ENCODE data around the gene TEX2. TPM values are rescaled to one million over a fixed set of nuclear protein-coding genes. Genes with fewer than 3 reads are reported as not detected.
A peak's percentile ranks its signal among the peaks of the same experiment; 100 is the strongest.

TEX2 gene
- polyA plus RNA-seq (2013, experiment 1 of 2): 9.8 TPM
- polyA plus RNA-seq (2013, experiment 2 of 2): 10.0 TPM

GRCh38 chr17:64263000-64263766 lies at the start of gene TEX2:
Gene TEX2 (minus strand): TSS chr17:64263260. CDS start chr17:64214217, 49,043 bp downstream.
- peak within 1 kb of the TSS; percentile 87 for H3K4me3 ChIP-seq (ENCODE audit: extremely low read depth, insufficient read depth, low read length, poor library complexity, severe bottlenecking)
- peaks cover 5% of the 10 kb centered on the region for H3K4me1 ChIP-seq (ENCODE audit: control insufficient read depth, insufficient read depth, low read length, poor library complexity, severe bottlenecking)
- H3K27ac ChIP-seq (ENCODE audit: low read depth, low read length, severe bottlenecking): no peak within 1 kb of the TSS
- no peaks in the 10 kb centered on the region for H3K36me3 ChIP-seq (ENCODE audit: control insufficient read depth, insufficient read depth, low read length)
- 1 to 3% methylated on average over 32 to 41 of the region's 69 CpGs for WGBS, 2 experiments (ENCODE audit: insufficient coverage in 2 of 2)
- H3K9me3 ChIP-seq (ENCODE audit: control insufficient read depth, low read length): no peaks in the 10 kb centered on the region

GRCh38 chr17:64309710-64310109 lies 46.6 kb upstream of the TEX2 start:
- Histone ChIP-seq H3K4me1 (ENCODE audit: control insufficient read depth, insufficient read depth, low read length, poor library complexity, severe bottlenecking) (no peaks in the 10 kb centered on the region), H3K9me3 (ENCODE audit: control insufficient read depth, low read length) (no peaks in the 10 kb centered on the region), H3K27ac (ENCODE audit: low read depth, low read length, severe bottlenecking) (no peak overlapping the region), H3K36me3 (ENCODE audit: control insufficient read depth, insufficient read depth, low read length) (no peaks in the 10 kb centered on the region), H3K4me3 (ENCODE audit: extremely low read depth, insufficient read depth, low read length, poor library complexity, severe bottlenecking) (no peak overlapping the region)
- WGBS, 2 experiments (ENCODE audit: insufficient coverage in 2 of 2): 78 to 83% methylated on average over 4 of the region's 4 CpGs

GRCh38 chr17:64309021-64309420 lies 46.0 kb upstream of the TEX2 start:
- no peak overlapping the region for H3K27ac ChIP-seq (ENCODE audit: low read depth, low read length, severe bottlenecking)
- H3K9me3 ChIP-seq (ENCODE audit: control insufficient read depth, low read length): no peaks in the 10 kb centered on the region
- 86 to 100% methylated on average over 1 of the region's 2 CpGs for WGBS, 2 experiments (ENCODE audit: insufficient coverage in 2 of 2)
- H3K36me3 ChIP-seq (ENCODE audit: control insufficient read depth, insufficient read depth, low read length): no peaks in the 10 kb centered on the region
- no peak overlapping the region for H3K4me3 ChIP-seq (ENCODE audit: extremely low read depth, insufficient read depth, low read length, poor library complexity, severe bottlenecking)
- no peaks in the 10 kb centered on the region for H3K4me1 ChIP-seq (ENCODE audit: control insufficient read depth, insufficient read depth, low read length, poor library complexity, severe bottlenecking)

- Histone ChIP-seq H3K9me3 (ENCODE audit: control insufficient read depth, low read length) (no peaks in the 10 kb centered on the region), H3K4me3 (ENCODE audit: extremely low read depth, insufficient read depth, low read length, poor library complexity, severe bottlenecking) (no peak overlapping the region), H3K27ac (ENCODE audit: low read depth, low read length, severe bottlenecking) (no peak overlapping the region), H3K4me1 (ENCODE audit: control insufficient read depth, insufficient read depth, low read length, poor library complexity, severe bottlenecking) (no peaks in the 10 kb centered on the region), H3K36me3 (ENCODE audit: control insufficient read depth, insufficient read depth, low read length) (no peaks in the 10 kb centered on the region)
- WGBS, 2 experiments (ENCODE audit: insufficient coverage in 2 of 2): 51 to 54% methylated on average over 9 to 11 of the region's 11 CpGs
Measured at GRCh38 chr17:64306850-64307463, 43.9 kb upstream of the TEX2 start.

- Histone ChIP-seq H3K9me3 (ENCODE audit: control insufficient read depth, low read length) (no peaks in the 10 kb centered on the region), H3K4me1 (ENCODE audit: control insufficient read depth, insufficient read depth, low read length, poor library complexity, severe bottlenecking) (no peaks in the 10 kb centered on the region), H3K4me3 (ENCODE audit: extremely low read depth, insufficient read depth, low read length, poor library complexity, severe bottlenecking) (no peak overlapping the region), H3K27ac (ENCODE audit: low read depth, low read length, severe bottlenecking) (no peak overlapping the region), H3K36me3 (ENCODE audit: control insufficient read depth, insufficient read depth, low read length) (no peaks in the 10 kb centered on the region)
- 80 to 82% methylated on average over 2 of the region's 2 CpGs for WGBS, 2 experiments (ENCODE audit: insufficient coverage in 2 of 2)
Measured at GRCh38 chr17:64304551-64304950, 41.5 kb upstream of the TEX2 start.

- no peak overlapping the region for H3K4me3 ChIP-seq (ENCODE audit: extremely low read depth, insufficient read depth, low read length, poor library complexity, severe bottlenecking)
- no peaks in the 10 kb centered on the region for H3K9me3 ChIP-seq (ENCODE audit: control insufficient read depth, low read length)
- no peak overlapping the region for H3K27ac ChIP-seq (ENCODE audit: low read depth, low read length, severe bottlenecking)
- peaks cover 4% of the 10 kb centered on the region for H3K4me1 ChIP-seq (ENCODE audit: control insufficient read depth, insufficient read depth, low read length, poor library complexity, severe bottlenecking)
- no peaks in the 10 kb centered on the region for H3K36me3 ChIP-seq (ENCODE audit: control insufficient read depth, insufficient read depth, low read length)
- 94 to 97% methylated on average over 8 of the region's 8 CpGs for WGBS, 2 experiments (ENCODE audit: insufficient coverage in 2 of 2)
Measured at GRCh38 chr17:64300699-64300965, 37.6 kb upstream of the TEX2 start.

- H3K27ac ChIP-seq (ENCODE audit: low read depth, low read length, severe bottlenecking): no peak overlapping the region
- H3K4me1 ChIP-seq (ENCODE audit: control insufficient read depth, insufficient read depth, low read length, poor library complexity, severe bottlenecking): peaks cover 4% of the 10 kb centered on the region
- 95 to 98% methylated on average over 8 of the region's 8 CpGs for WGBS, 2 experiments (ENCODE audit: insufficient coverage in 2 of 2)
- H3K4me3 ChIP-seq (ENCODE audit: extremely low read depth, insufficient read depth, low read length, poor library complexity, severe bottlenecking): no peak overlapping the region
- H3K9me3 ChIP-seq (ENCODE audit: control insufficient read depth, low read length): no peaks in the 10 kb centered on the region
- no peaks in the 10 kb centered on the region for H3K36me3 ChIP-seq (ENCODE audit: control insufficient read depth, insufficient read depth, low read length)
Measured at GRCh38 chr17:64297467-64298088, 34.5 kb upstream of the TEX2 start.

- WGBS, 2 experiments (ENCODE audit: insufficient coverage in 2 of 2): 89 to 95% methylated on average over 5 of the region's 5 CpGs
- no peaks in the 10 kb centered on the region for H3K36me3 ChIP-seq (ENCODE audit: control insufficient read depth, insufficient read depth, low read length)
- peaks cover 4% of the 10 kb centered on the region for H3K4me1 ChIP-seq (ENCODE audit: control insufficient read depth, insufficient read depth, low read length, poor library complexity, severe bottlenecking)
- no peak overlapping the region for H3K27ac ChIP-seq (ENCODE audit: low read depth, low read length, severe bottlenecking)
- peaks cover 4% of the 10 kb centered on the region for H3K9me3 ChIP-seq (ENCODE audit: control insufficient read depth, low read length)
- no peak overlapping the region for H3K4me3 ChIP-seq (ENCODE audit: extremely low read depth, insufficient read depth, low read length, poor library complexity, severe bottlenecking)
Measured at GRCh38 chr17:64296246-64296645, 33.2 kb upstream of the TEX2 start.

- Histone ChIP-seq H3K4me3 (ENCODE audit: extremely low read depth, insufficient read depth, low read length, poor library complexity, severe bottlenecking) (no peak overlapping the region), H3K9me3 (ENCODE audit: control insufficient read depth, low read length) (peaks cover 8% of the 10 kb centered on the region)
- WGBS, 2 experiments (ENCODE audit: insufficient coverage in 2 of 2): 92 to 95% methylated on average over 3 of the region's 3 CpGs
Measured at GRCh38 chr17:64295146-64295545, 32.1 kb upstream of the TEX2 start.

GRCh38 chr17:64291268-64291851 lies 28.3 kb upstream of the TEX2 start:
- Histone ChIP-seq H3K27ac (ENCODE audit: low read depth, low read length, severe bottlenecking) (no peak overlapping the region), H3K4me3 (ENCODE audit: extremely low read depth, insufficient read depth, low read length, poor library complexity, severe bottlenecking) (no peak overlapping the region), H3K36me3 (ENCODE audit: control insufficient read depth, insufficient read depth, low read length) (no peaks in the 10 kb centered on the region), H3K4me1 (ENCODE audit: control insufficient read depth, insufficient read depth, low read length, poor library complexity, severe bottlenecking) (peaks cover 1% of the 10 kb centered on the region), H3K9me3 (ENCODE audit: control insufficient read depth, low read length) (peaks cover 8% of the 10 kb centered on the region)
- 77 to 89% methylated on average over 6 to 9 of the region's 9 CpGs for WGBS, 2 experiments (ENCODE audit: insufficient coverage in 2 of 2)

More at GRCh38 chr17:64295146-64295545, 32.1 kb upstream of the TEX2 start:
- H3K36me3 ChIP-seq (ENCODE audit: control insufficient read depth, insufficient read depth, low read length): no peaks in the 10 kb centered on the region
- H3K4me1 ChIP-seq (ENCODE audit: control insufficient read depth, insufficient read depth, low read length, poor library complexity, severe bottlenecking): peaks cover 4% of the 10 kb centered on the region
- H3K27ac ChIP-seq (ENCODE audit: low read depth, low read length, severe bottlenecking): no peak overlapping the region

Data from mesodermal cell (in vitro differentiated cells).